Mucosa of gallbladder (tissue), 1 donor: Measurements from ENCODE around the gene TTC16. TPM values are rescaled to one million over a fixed set of nuclear protein-coding genes. Genes with fewer than 3 reads are reported as not detected.
A peak's percentile ranks its signal among the peaks of the same experiment; 100 is the strongest.
"Not testable (repeated sequence)": the region's sequence is repeated elsewhere in the genome, so short reads cannot be mapped to it uniquely, and the experiment has no call there.

ENCODE experiments used
- DNase-seq: peaks from one replicate; pipeline ENCODE4 v3.0.0-alpha.2; 2020; ENCODE audit warnings: low spot score
- total RNA-seq: library from RNA; stranded (reverse); gene quantifications from one replicate; pipeline ENCODE4 v1.2.1, GENCODE V29; 2021
- donor health status: DM: no; HTN: no; CAD: no.

TTC16 gene
- total RNA-seq, 1 donor from 2014 or later: 0.26 TPM

- DNase-seq: peak; percentile 72
These were observed 26.1 kb downstream of the TTC16 start for GRCh38 chr9:127741831-127742434.

GRCh38 chr9:127742435-127743088 is 26.7 kb downstream of the TTC16 start:
- no peak for DNase-seq

GRCh38 chr9:127744398-127745110 is 28.7 kb downstream of the TTC16 start:
- no peak for DNase-seq

GRCh38 chr9:127746959-127747569 is 31.2 kb downstream of the TTC16 start:
- no peak for DNase-seq

- no peak for DNase-seq
These were observed 33.4 kb downstream of the TTC16 start for GRCh38 chr9:127749090-127749787.

GRCh38 chr9:127751269-127752054 is 35.6 kb downstream of the TTC16 start:
- no peak for DNase-seq

GRCh38 chr9:127753148-127753547 is 37.3 kb downstream of the TTC16 start:
- DNase-seq: no peak

GRCh38 chr9:127753622-127754021 is 37.7 kb downstream of the TTC16 start:
- DNase-seq: no peak

- DNase-seq: no peak
These were observed 38.5 kb downstream of the TTC16 start for GRCh38 chr9:127754099-127755060.

GRCh38 chr9:127755061-127756060 is 39.5 kb downstream of the TTC16 start:
- no peak for DNase-seq

GRCh38 chr9:127756233-127756632 is 40.4 kb downstream of the TTC16 start:
- no peak for DNase-seq

- DNase-seq: not testable (repeated sequence)
These were observed 40.9 kb downstream of the TTC16 start for GRCh38 chr9:127756776-127757175.

- DNase-seq: no peak
These were observed 43.0 kb downstream of the TTC16 start for GRCh38 chr9:127758843-127759242.

GRCh38 chr9:127761061-127761460 is 45.2 kb downstream of the TTC16 start:
- no peak for DNase-seq

- DNase-seq: no peak
These were observed 45.6 kb downstream of the TTC16 start for GRCh38 chr9:127761491-127761956.

GRCh38 chr9:127762111-127762676 is 46.3 kb downstream of the TTC16 start:
- no peak for DNase-seq

- no peak for DNase-seq
These were observed 48.1 kb downstream of the TTC16 start for GRCh38 chr9:127763918-127764384.

GRCh38 chr9:127765418-127765817 is 49.5 kb downstream of the TTC16 start:
- no peak for DNase-seq
